ENCODE data around the gene TTC34.
A peak's percentile ranks its signal among the peaks of the same experiment; 100 is the strongest.

The TTC34 gene

DNA sequence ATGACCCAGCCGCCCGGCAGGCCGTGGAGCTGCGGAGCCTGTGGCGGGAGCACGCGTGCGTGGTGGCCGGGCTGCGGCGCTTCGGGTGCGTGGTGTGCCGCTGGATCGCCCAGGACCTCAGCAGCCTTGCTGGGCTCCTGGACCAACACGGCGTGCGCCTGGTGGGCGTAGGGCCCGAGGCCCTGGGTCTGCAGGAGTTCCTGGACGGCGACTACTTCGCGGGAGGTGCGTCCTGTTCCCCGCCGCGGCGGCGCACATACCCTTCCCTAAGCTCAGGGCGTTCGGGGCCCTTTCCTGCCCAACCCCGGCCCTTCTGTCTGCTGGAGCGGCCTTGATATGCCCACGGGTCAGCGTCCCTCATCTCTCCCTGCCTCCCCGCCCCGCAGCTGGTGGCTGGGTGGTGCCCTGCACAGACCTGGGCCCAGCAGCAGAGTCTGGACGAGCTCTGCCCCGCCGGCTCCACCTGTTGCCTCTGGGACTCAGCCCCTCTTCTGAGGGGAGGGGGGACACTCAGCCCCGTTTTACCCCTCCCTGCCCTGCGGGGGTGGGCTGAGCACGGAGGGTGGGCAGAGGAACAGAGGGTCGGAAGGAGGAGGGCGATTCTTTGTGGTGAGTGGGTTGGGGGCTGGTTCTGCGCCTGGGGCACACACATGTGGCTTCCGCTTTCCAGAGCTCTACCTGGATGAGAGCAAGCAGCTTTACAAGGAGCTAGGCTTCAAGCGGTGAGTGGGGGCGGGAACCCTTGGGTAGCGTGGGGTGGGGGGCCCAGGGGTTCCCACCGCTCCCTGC lies 214.2 kb downstream of the TTC34 start:
- peak in 3 of 10 donors; percentile 80 to 89 (median 86) for DNase-seq
- intact Hi-C loops (cut with DNase I) = loop anchor here (2.0 to 10.0 kb wide), 5 partner anchors 38 to 382 kb away; partner anchors contain the start of genes PANK4 and PEX10

DNA sequence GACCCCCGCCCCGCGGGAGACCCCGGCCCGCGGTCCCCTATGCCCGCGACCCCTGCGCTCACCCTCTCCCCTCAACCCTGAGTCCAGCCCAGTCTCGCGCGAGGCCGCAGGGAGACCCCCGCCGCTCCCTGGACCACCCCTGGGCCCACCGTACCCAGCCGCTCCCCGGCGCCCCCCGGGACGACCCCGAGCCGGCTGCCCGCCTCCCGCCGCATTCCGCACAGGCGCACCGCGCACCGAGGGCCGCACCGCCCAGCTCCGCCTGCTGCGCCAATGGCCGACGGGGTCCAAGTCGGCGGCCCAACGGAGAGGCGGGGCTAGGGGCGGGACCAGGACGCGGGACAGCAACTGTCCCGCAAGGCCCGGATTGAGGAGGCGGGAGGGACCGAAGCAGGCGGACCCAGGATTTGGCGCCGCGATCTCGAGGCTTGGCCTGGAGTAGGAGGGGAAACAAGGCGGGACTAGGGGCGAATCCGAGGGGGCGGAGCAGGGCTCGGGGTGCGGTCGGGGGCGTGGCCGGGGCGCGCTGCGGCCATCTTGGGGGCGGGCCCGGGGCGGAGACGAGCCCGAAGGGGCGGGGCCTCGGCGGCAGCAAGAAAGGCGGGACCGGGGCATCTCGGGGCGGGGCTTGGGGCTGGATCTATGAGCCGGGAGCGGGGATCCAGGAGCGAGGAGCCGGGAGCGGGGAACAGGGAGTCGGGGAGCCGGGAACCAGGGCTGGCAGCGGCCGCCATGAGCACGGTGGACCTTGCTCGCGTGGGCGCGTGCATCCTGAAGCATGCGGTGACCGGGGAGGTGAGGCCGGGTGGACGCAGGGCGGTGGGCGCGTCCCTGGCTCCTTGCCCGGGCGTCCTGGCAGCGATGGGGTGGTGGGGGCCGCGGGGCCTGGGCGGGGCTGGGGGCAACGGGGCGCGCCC lies 215.1 kb downstream of the TTC34 start, which contains the start of gene PRXL2B:
TSS of gene PRXL2B (plus strand) at position 624 of the 917 bp plus-strand sequence. CDS start at position 733, 109 bp downstream.
- DNase-seq = peak; percentile 98 to 100 (median 99)
- intact Hi-C loops (cut with DNase I) = loop anchor here (1.0 to 10.0 kb wide), 6 partner anchors 38 to 382 kb away; partner anchors contain the start of genes MORN1, PANK4, PEX10 and RER1
